ENCODE measurements around the gene DGKG.

DGKG gene

DNA sequence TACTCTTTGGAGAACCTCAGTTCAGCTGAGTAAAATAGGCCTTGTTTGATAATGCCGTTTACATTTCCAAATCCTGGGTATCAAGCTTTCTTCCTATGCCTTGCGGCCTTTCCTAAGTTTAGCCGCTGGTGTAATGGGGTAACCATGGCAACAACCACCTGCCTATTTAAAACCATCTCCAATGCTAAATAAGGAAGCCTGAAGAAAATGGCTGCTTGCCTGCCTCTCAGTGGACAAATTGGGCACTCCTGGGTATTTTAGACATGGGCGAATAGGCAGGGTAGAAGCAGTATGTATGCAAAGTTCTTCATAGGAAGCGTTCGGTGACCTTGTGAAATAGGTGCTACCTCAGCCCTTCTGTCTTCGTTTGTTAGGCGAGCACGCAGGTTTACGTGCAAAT lies 122.7 kb downstream of the DGKG start:
- DNase-seq (ENCODE audit: low read depth in 2 of 2): no peak

DNA sequence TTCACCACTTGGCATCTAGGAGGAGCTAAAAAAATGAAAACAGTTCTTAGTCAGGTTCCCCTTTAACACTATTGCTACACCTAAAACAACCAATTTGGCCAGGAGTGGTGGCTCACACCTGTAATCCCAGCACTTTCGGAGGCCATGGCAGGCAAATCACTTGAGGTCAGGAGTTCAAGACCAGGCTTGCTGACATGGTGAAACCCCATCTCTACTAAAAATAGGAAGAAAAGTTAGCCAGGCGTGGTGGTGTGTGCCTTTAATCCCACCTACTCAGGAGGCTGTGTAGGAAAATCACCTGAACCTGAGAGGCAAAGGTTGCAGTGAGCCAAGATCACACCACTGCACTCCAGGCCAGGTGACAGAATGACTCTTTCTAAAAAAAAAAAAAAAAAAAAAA lies 124.1 kb downstream of the DGKG start:
- DNase-seq (ENCODE audit: low read depth in 2 of 2): no peak

DNA sequence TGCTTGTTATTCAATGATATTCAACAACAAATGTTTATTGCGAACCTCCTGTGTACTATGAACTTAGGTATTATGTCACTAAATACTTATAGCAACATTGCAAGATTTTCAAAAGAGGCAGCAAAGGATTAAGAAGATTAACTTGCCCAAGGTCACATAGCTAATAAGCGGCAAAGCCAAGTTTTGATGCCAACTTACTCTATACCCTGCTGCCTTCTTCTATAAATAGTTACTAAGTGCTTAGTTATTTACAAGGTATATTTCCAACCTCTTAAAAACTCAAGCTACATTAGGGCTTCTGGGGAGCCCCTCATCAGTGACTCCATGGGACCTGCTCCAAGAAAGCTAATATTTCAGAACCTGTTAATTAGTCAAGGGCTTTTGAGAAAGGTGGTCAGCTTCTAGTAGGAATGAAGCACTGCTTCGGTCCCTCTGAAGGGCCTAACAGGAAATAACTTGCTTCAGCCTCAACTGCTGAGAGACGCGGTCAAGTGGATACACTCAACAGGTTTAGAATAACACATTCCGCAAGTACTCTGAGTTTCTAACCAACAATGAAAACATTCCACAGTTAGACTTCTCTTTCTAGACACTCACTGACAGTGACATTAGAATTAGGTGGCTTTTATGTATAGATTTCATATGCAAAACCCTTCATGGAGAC lies 125.5 kb downstream of the DGKG start:
- DNase-seq (ENCODE audit: low read depth in 2 of 2): no peak

DNA sequence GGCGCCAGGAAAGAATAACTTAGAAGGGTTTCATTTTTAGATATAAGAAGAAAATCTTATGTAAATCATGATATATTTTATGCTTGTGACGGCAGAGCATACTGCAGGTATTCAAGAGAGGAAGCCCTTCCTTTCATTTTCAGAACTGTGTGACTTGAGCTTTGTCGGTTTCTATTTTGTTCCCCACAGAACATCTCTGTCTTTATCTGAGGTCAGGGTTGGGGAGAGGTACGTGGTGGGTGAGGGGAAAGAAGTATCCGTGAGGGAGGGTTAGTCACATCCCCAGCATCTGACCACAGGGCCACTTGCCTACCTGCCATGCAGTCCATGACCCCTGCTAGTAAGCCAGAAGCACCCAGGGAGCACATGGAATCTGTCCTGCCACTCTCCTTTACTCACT lies 126.5 kb downstream of the DGKG start:
- DNase-seq (ENCODE audit: low read depth in 2 of 2): no peak

DNA sequence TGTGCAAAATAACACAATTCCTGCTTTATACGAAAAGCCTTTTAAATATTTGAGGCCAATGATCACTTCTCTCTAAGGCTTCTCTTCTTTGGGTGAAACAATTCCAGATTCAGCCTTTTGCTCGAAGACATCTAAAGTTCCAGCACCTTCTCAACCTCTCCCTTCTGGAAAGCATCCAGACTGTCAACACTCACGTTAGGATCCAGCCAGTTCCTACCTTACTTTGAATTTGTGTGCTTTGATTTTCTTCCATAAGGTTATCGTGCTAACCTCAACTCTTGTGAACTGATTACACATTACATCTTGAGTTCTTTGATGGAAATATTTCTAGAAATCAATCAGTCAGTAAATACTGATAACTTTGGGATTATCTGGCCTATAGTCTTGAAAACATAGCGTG lies 127.9 kb downstream of the DGKG start:
- DNase-seq (ENCODE audit: low read depth in 2 of 2): no peak

DNA sequence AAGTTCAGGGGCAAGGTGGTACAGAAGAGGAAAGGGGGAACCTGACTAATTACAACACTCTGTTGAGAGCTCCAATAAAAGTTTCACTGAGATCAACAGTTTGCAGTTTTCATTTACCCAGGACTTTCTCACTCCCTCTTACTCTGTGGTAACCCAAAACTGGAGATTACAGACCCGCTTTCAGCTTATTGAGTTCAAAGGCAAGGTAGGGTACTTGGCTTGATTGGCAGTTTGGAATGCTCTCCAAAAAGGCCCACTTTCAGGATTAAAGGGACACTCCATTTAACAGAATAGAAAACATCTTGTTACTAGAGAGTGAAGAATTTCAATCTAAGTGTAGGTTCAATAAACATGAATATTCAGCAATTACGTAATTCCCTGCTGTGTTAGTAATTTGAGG lies 135.6 kb downstream of the DGKG start:
- DNase-seq (ENCODE audit: low read depth in 2 of 2): no peak

DNA sequence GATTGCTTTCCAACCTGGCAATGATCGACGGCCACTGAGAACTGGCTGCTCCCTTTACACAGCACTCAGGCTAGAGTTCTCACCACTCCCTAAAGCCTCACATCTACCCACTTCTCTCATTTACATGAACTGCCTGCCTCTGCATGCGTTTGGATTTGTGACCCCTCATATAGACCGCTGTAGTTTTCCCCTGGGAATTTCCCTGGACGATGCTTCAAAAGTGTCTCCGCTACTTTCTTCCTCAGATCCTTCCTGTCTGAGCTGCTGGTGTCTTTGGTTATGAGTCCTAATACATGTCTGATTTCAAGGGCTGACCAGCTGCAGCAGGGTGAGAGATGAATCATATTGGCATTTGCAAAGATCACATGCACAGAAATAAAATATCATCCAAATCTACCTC lies 136.4 kb downstream of the DGKG start:
- no peak for DNase-seq (ENCODE audit: low read depth in 2 of 2)

DNA sequence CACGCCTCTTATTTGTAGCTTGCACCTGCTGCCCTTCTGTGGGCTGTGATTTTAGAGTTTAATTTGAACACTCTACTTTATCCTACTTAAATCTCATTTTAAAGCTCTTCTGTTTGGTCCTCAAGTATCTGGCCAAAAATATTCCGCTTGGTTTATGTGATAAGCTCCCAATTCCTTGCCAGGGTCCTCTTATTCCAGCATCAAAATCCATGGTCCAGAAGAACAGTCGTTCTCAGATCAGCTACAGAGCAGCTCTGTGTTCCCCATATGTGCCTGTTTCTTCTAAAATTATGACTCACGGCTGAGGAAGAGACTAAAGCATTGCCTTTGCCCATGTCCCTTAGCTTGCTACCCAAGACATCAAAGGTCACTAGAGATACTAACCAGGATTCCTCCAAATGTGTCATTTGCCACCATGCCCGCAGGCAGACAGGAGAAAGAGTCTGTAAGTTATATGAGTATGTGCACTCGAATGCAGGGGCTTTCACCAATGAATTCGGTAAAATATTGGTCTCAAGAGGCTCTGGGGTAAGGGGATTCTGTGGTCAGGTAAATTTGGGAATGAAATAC lies 137.9 kb downstream of the DGKG start:
- no peak for DNase-seq (ENCODE audit: low read depth in 2 of 2)

DNA sequence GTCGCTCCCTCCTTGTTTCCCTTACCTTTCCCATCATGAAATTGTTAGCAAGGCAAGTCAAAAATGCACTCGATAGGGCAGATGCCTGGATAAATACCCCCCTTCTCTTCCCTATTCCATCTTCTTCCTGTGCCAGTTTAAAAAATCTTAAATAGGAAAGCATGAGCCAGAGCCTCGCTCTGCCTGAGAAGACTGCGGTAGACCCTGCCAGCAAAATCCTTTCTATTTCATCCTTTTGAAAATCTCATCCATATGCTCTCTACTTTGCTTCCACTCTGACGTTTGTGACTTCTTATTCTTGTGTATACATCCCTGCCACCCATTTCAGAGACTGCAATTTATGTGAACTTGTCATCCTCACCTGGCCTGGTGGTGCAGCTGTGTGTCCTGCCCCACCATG lies 138.6 kb downstream of the DGKG start:
- DNase-seq (ENCODE audit: low read depth in 2 of 2): no peak

DNA sequence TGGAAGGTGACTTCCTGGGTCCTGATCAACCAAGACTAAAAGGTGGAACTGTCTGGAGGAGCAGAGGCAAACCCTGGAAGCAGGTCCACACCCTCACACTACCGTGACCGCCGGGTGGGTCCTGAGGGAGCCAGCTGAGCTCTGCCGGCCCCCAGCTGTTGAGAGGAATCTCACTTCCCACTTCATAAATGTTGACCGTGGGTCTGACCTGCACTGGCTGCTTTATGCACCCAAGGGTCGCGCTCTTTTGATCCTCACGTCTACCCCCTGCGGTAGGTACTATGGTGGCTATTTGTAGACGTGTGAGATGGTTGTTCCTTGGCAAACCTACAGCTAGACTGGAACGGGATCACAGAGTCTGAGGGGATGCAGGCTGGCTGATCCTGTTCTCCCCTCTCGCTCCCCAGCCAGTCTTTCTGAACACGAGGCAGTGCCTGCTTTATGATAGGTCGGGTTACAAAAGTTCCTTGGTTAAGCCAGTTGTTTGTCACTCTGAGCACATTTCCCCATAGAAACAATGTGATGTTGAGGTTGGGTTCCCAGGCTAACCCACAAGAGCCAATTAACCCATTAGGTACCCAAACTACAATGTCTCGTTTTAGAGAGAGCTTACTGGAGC lies 140.2 kb downstream of the DGKG start:
- DNase-seq (ENCODE audit: low read depth in 2 of 2): no peak

DNA sequence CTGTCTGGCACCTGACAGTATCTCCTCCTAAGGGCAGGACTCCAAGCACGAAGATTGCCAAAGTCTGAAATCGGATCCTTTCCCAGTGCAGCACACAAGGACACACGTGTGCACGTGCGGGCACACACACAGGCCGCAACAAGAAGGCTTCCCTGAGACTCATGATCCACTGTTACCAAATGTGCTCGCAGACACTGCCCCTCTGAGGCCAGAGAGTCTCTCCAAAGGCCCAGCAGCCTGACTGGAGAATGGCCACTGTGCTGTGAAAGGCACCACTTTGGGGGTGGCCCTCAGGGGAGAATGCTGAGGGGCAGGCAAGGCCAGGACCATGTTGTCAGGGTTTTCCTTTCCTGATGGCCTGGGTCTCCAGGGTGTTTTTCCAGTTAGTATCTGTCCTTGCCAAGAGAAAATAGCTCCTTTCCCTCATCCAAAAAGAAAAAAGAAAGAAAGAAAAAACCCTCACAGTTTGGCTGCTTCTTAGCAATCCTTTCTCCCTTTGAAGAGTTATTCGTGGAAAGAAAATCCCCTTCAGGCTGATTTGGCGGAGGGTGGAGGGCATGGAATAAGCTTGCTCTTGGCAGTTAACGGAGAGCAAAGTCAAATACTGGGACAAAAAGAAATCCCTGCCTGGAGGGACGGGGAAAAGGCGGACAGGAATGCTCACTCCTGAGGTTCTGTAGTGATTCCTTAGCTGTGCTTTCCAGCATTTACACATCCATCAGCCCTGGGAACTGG lies 141.0 kb downstream of the DGKG start:
- DNase-seq (ENCODE audit: low read depth in 2 of 2): no peak

DNA sequence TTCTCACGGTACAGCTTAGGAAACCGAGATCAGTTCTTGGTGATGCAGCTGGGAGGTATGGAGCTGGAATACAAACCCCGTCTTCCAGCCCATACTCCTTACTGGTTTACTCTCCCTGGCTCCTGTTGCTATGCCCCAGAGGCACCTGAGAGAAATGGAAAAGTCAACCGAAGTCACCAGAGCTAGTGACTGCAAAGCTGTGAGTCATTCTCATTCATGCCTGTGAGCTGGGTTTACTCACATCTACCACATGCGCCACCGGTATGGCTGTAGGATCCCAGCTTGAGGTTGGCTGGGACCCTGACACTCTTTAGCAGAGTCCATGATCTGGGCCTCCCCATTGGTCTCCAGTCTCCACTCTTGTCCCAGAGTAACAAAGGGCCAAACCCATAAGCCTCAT lies 141.7 kb downstream of the DGKG start:
- DNase-seq (ENCODE audit: low read depth in 2 of 2): no peak

DNA sequence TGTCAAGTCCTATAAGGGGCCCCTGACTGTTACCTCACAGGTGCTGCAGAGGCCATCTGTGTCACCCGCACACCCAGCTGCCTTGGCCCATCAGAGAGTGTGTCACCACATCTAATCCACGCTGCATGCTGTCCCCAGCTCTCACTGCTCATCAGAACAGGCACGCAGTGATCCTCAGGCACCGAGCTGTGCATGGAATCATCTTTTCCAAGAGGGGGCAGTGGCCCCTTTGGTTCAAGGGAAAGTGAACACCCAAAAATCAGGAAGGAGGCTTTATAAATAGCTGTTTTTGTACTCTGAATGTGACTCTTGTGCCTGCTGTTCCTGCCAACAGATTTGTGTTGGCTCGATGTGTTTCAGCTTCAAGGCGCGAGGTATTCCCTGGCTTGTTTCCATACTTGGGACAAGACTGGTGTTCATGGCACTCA lies 142.8 kb downstream of the DGKG start:
- DNase-seq (ENCODE audit: low read depth in 2 of 2): no peak

DNA sequence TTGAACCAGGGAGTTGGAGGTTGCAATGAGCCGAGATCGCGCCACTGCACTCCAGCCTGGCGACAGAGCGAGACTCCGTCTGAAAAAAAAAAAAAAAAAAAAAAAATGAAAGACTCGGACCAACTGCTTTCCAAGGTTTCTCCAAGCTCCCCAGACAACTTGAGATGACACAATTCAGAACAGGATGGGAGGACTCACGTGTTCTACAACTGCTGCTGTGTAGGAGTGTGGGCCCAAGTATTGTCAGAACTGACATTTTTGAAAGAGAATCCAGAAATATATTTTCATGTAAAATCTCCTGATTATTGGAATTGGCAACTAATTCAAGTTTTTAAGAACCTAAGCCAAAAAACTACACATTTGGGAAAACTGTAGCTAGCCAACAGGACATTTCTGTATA lies 143.6 kb downstream of the DGKG start:
- no peak for DNase-seq (ENCODE audit: low read depth in 2 of 2)

DNA sequence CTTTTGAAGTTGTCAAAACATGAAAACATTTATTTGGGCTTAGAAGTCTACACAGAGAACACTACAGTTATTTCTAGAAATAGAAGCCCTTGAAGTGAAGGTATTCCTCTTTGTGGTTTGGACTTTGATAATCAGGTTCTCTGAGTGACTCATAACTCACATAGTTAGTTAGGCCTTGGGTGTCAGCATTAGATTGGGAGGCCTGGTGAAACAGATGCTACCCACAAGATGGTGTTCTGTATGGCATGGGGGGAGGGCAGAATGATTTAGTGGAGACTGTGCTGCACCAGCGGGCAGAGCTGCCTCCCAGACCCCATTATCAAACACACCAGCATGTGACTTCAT lies 144.2 kb downstream of the DGKG start:
- no peak for DNase-seq (ENCODE audit: low read depth in 2 of 2)

DNA sequence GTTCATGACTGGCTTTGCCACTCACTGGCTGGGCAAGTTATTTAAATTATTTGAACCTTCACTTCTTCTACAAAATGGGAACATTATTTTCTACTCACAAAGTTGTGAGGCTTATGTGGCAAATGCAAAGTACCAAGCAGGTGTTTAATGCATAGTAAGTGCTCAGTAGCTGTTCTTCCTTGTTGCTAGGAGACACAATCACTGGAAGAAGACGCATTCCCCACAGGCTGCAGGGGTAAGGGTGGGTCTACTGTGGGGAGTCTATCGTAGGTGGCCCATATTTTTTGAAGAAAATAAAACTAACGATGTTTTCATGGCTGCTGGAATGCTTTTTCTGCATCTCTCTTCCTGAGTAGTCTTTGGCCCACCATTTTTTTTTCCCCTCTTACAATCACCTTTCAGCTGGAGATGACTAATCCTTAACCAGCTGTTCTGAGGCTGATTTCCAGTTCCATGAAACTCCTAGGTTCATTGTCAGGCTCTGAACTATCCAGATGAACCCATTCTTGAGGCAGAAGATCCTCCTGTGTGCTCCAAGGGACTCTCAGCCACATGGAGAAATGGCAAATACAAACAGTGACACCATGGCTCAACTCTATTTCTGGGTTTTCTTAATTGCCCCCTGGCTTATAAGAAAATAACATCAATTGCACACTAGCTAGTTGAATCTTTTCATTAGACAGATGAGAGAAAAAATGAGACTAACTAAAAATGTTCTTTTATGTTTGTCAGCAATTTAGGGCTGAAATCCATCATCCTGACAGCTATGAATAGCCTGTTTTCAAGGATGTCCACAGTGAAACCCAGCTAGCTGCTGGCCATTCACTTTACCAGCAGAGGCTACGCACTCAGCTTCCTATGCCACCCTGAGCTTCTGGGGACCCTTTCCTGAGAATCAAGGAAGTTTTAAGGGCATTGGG lies 144.9 kb downstream of the DGKG start:
- DNase-seq (ENCODE audit: low read depth in 2 of 2): no peak

DNA sequence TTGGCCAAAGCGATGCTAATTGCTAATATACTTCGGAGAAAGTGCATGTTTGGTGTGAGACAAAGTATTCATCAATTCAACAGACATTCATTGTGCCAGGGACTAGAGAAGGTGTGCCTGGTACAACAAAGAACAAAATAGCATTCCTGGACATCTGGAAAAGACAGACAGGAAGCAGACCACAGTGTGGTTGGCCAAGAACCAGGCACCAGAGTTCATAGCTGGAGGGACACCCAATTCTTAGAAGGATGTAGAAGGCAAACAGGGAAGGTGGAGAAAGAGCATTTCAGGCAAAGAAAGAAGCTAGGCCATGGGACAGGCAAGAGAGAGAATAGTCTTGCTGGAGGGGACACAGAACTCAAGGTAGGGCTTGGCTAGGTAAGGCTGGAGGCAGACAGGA lies 147.4 kb downstream of the DGKG start:
- no peak for DNase-seq (ENCODE audit: low read depth in 2 of 2)

DNA sequence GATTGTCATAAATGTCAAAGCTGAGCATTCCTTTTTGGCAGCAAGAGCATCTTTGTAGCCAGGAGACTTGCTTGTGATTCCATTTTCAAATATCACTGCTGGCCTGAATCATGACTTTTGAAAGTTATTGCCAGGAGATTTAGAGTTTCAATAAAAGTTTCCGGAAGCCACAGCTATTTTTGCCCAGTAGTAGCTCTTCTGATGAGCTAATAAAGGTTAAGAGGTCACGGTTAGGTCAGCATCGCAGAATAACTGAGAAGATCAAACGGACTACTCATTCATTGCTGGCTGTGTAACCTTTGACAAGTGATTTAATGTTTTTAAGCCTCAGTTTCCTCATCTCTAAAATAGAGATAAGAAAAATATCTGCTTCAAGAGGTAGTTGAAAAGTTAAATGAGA lies 148.1 kb downstream of the DGKG start:
- no peak for DNase-seq (ENCODE audit: low read depth in 2 of 2)

DNA sequence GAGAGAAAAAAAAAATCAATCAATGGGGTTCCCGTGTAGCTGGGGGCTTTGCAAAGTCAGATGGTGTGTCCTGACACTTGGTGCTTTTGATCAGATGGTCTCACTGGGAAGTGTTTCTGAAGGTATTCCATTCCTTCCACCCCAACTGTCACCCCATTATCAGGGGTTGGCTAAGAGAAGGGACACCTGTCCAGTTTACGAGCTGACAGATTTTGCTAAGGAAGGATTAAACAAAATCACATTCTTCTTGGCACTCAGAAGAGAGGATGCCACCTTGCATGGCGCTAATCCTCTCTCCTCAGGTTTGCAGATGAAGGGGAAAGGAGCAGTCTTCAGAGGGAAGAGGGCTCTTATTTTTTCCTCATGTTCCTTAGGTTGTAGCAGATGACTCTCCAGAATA lies 149.4 kb downstream of the DGKG start:
- DNase-seq (ENCODE audit: low read depth in 2 of 2): no peak

DNA sequence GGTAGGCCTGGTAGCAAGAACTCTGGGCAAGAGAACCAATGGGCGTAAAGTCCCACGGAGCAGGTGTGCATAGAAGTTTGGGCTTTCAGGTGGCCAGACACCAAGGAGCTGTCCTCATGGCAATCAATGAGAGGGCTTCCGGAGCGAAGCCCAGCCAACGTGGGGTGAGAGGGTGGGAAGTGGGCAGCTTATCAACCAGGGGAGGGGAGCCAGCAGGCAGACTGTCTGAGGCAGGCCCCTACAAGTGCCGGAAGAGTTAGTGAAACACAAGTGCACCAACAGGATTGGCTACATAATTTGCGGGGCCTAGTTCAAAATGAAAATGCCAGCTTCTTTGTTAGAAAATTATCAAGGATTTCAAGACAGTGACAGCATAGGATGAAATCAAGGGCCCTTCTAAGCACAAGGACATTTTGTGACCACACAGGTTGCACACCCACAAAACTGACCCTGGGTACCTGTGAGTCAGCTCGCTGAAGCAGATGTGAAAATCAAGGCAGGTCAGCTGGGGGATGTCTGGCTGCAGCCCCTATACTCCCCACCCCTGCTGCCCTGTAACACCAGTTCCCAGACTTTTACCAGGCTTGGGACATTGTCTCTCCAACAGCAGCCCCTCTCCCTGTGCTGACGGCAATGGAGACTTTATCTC lies 151.1 kb downstream of the DGKG start:
- DNase-seq (ENCODE audit: low read depth in 2 of 2): no peak
